Ovary (tissue), 9 donors: ENCODE data around the gene SMG6. TPM values are rescaled to one million over a fixed set of nuclear protein-coding genes. Genes with fewer than 3 reads are reported as not detected.
"Not testable (repeated sequence)": the region's sequence is repeated elsewhere in the genome, so short reads cannot be mapped to it uniquely, and the experiment has no call there.

Source experiments
- DNase-seq, 5 donors: peaks; one replicate each; pipeline ENCODE4 v3.0.0-alpha.2; 2019 to 2020
- H3K27ac ChIP-seq, 2 donors: fragments of 200-600 bp; one replicate each; pipeline versions ENCODE4 v1.5.1 to v1.8.0; 2019 to 2022
- H3K27me3 ChIP-seq: fragments of 200-600 bp; one replicate; pipeline ENCODE4 v1.8.0; 2022
- H3K36me3 ChIP-seq: fragments of 200-600 bp; sonication (generic); one replicate; pipeline ENCODE4 v1.5.1; 2019
- H3K4me1 ChIP-seq: one replicate; pipeline ENCODE4 v1.8.1; 2013; ENCODE audit warnings: mild to moderate bottlenecking, moderate library complexity; ENCODE audit not compliant: insufficient read depth
- H3K4me3 ChIP-seq: fragments of 200-600 bp; sonication (generic); one replicate; pipeline ENCODE4 v1.5.1; 2017
- H3K9me3 ChIP-seq, 2 donors: fragments of 200-600 bp in 1 of 2; sonication (generic) in 1 of 2; one replicate each; pipeline versions ENCODE4 v1.5.1 to v1.8.1; 2013 to 2019; ENCODE audit warnings: mild to moderate bottlenecking in 1 of 2, moderate library complexity in 1 of 2
- EP300 ChIP-seq: sonication (generic); formaldehyde crosslinking; IDR thresholded peaks from one replicate; pipeline ENCODE4 v1.6.1; 2017; ENCODE audit warnings: antibody characterized with exemption
- POLR2A ChIP-seq: fragments of 450-650 bp; IDR thresholded peaks from one replicate; pipeline ENCODE4 v1.6.1; 2017; ENCODE audit warnings: antibody characterized with exemption, mild to moderate bottlenecking, moderate library complexity
- WGBS, 3 donors: extraction: QIAGEN DNeasy Blood & Tissue Kit in 1 of 3; methylation state at CpG; one replicate each; pipeline versions ENCODE4 v1.1.5 to v1.1.7; 2013 to 2017; 5-methylcytosine and 5-hydroxymethylcytosine counted together
- intact Hi-C, 4 donors: fragments of 100-400 bp; cut with DNase I; formaldehyde crosslinking; loops; one replicate each; pipeline versions ENCODE4 v1.11.0 to v1.15.1; 2022 to 2023
- polyA plus RNA-seq, 2 donors: library from polyadenylated mRNA; stranded (reverse); fragments of 200-250 nt in 1 of 2; fragments of 350-450 nt in 1 of 2; fragmentation: Illumina TruSeq in 1 of 2; extraction: RNeasy Lipid Tissue Mini Kit (QIAGEN cat#74804) in 1 of 2; gene quantifications; one replicate each; pipeline ENCODE4 v1.2.3, GENCODE V29; 2013 to 2014
- total RNA-seq, 7 donors: library from RNA; depleted of rRNA in 2 of 7; stranded (reverse); fragments of >200 nt in 2 of 7; fragmentation: NEBNext Ultra II Directional in 3 of 7; extraction: Animal tissue kit (Norgen Biotek cat#: 25700) in 3 of 7; gene quantifications; one replicate each; pipeline versions ENCODE4 v1.1.0 to v1.2.4, GENCODE V29; 2016 to 2023
- TF ChIP-seq, protein P1 (sequence below), 3 donors: fragments of 450-650 bp in 2 of 3; fragments of 200-600 bp in 1 of 3; IDR thresholded peaks; one replicate each; pipeline versions ENCODE4 v1.5.1 to v1.8.0; 2016 to 2022; ENCODE audit warnings: antibody characterized with exemption in 3 of 3, mild to moderate bottlenecking in 1 of 3
- donor health status: DM: no; HTN: no; CAD: no; lungs with moderate emphysema.
- donor health status: DM: no; HTN: no; CAD: no.
- donor health status: Bipolar disorder and iron deficiency.
- donor health status: DM: yes; HTN: yes; CAD: no.
- donor health status: DM: no; HTN: no; CAD: no.
- donor health status: DM: yes; HTN: yes; CAD: no.

The SMG6 gene
- total and polyA plus RNA-seq, 9 donors, result 33.8 to 66.0 (median 51.0) TPM

DNA sequence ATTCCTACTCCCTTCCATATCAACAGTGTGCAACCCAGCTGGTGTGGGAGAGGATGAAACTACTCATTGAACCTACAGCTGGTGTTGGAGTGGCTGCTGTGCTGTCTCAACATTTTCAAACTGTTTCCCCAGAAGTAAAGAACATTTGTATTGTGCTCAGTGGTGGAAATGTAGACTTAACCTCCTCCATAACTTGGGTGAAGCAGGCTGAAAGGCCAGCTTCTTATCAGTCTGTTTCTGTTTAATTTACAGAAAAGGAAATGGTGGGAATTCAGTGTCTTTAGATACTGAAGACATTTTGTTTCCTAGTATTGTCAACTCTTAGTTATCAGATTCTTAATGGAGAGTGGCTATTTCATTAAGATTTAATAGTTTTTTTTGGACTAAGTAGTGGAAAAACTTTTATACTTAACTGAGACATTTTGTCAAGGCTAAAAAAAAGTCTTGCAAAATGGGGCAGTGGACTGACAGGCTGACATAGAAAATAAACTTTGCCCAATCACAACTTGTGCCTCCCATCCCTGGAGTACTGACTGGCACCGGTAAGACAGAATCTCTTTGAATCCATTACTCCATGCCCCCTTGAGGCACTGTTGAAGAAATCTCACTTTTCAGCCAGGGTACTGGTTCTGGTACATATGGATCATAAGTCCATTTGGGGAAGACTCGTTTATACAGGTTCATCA, 20.2 kb upstream of the SMG6 start:
- intact Hi-C loops, result no loop called here
- no peak for TF ChIP-seq EP300
- TF ChIP-seq, protein P1, sequence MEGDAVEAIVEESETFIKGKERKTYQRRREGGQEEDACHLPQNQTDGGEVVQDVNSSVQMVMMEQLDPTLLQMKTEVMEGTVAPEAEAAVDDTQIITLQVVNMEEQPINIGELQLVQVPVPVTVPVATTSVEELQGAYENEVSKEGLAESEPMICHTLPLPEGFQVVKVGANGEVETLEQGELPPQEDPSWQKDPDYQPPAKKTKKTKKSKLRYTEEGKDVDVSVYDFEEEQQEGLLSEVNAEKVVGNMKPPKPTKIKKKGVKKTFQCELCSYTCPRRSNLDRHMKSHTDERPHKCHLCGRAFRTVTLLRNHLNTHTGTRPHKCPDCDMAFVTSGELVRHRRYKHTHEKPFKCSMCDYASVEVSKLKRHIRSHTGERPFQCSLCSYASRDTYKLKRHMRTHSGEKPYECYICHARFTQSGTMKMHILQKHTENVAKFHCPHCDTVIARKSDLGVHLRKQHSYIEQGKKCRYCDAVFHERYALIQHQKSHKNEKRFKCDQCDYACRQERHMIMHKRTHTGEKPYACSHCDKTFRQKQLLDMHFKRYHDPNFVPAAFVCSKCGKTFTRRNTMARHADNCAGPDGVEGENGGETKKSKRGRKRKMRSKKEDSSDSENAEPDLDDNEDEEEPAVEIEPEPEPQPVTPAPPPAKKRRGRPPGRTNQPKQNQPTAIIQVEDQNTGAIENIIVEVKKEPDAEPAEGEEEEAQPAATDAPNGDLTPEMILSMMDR (IDR thresholded peaks at IDR 0.05), result no peak
- no peak for TF ChIP-seq POLR2A
- DNase-seq, result no peak
- no peaks in the 10 kb centered on the region for H3K27me3 ChIP-seq
- no peak overlapping the region for H3K4me3 ChIP-seq
- WGBS, 3 donors, result 79 to 84% (median 81%) methylated on average over 2 of the region's 2 CpGs
- H3K9me3 ChIP-seq, result no peaks in the 10 kb centered on the region
- no peak overlapping the region for H3K27ac ChIP-seq
- no peaks in the 10 kb centered on the region for H3K36me3 ChIP-seq
- H3K4me1 ChIP-seq, result no peaks in the 10 kb centered on the region

DNA sequence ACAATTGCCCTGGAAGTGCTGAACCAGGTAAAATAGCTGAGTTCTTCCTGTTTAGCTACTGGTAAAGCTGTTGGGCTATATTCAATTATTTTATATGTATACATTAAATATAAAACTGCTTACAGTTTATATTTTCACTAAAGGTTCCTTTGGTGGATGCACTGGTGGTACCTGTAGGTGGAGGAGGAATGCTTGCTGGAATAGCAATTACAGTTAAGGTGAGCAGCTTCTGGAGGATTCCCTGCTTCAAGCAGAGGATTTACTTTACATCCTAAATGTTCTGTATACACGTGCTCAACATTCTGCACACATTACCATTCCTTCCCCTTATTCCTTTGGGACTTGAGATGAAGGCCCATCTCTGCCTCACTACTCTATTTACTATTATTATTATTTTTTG, 17.8 kb upstream of the SMG6 start:
- Histone ChIP-seq H3K4me3 (no peak overlapping the region), H3K27ac (no peak overlapping the region), H3K4me1 (no peaks in the 10 kb centered on the region), H3K36me3 (no peaks in the 10 kb centered on the region), H3K27me3 (no peaks in the 10 kb centered on the region), H3K9me3 (no peaks in the 10 kb centered on the region)
- 53 to 71% (median 69%) methylated on average over 1 of the region's 1 CpG for WGBS, 3 donors
- no peak for DNase-seq
- TF ChIP-seq EP300 (no peak), POLR2A (no peak)
- TF ChIP-seq, protein P1 (IDR thresholded peaks at IDR 0.05), result no peak
- intact Hi-C loops, result no loop called here

DNA sequence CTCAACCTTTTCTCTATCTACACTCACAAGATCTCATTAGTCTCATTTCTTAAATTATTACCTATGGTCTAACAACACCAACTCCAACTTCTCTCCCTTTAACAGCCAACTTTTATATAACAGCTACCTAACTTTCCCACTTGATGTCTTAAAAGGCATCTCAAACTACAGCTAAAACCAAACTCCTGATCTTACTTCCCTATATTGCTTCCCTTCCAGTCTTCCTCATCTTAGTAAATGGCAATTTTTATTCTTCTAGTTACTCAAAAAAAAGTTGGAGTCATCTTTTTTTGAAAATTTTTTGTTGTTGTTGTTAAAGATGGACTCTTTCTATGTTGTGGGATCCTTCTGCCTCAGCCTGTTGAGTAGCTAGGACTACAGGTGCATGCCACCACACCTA, 15.5 kb upstream of the SMG6 start:
- Histone ChIP-seq H3K4me1 (no peaks in the 10 kb centered on the region), H3K36me3 (no peaks in the 10 kb centered on the region), H3K4me3 (no peak overlapping the region), H3K9me3 (no peaks in the 10 kb centered on the region), H3K27me3 (no peaks in the 10 kb centered on the region), H3K27ac (no peak overlapping the region)
- intact Hi-C loops, result no loop called here
- no peak for DNase-seq
- TF ChIP-seq POLR2A (no peak), EP300 (no peak)
- TF ChIP-seq, protein P1 (IDR thresholded peaks at IDR 0.05), result no peak

DNA sequence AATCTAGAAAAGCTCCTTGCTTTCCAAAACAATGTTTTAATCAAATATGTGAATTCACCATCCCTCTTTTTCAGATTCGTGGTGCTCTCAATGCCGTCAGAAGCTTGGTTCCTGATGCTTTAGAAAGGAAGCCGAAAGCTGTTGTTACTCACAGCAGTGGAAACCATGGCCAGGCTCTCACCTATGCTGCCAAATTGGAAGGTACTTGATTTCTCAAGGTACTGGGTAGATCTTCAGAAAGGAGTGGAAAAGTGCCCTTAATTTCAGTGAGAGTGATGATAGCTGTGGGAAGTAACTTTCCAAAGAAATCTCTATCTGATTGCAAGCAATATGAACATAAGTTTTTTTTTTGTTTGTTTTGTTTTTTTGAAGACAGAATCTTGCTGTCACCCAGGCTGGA, 14.2 kb upstream of the SMG6 start:
- Histone ChIP-seq H3K9me3 (no peaks in the 10 kb centered on the region), H3K27me3 (no peaks in the 10 kb centered on the region), H3K4me1 (no peaks in the 10 kb centered on the region), H3K27ac (no peak overlapping the region), H3K4me3 (no peak overlapping the region), H3K36me3 (no peaks in the 10 kb centered on the region)
- WGBS, 3 donors, result 90 to 92% (median 91%) methylated on average over 3 of the region's 3 CpGs
- TF ChIP-seq, protein P1 (IDR thresholded peaks at IDR 0.05), result no peak
- TF ChIP-seq EP300, result no peak
- TF ChIP-seq POLR2A, result no peak
- intact Hi-C loops, result no loop called here
- DNase-seq, result no peak

DNA sequence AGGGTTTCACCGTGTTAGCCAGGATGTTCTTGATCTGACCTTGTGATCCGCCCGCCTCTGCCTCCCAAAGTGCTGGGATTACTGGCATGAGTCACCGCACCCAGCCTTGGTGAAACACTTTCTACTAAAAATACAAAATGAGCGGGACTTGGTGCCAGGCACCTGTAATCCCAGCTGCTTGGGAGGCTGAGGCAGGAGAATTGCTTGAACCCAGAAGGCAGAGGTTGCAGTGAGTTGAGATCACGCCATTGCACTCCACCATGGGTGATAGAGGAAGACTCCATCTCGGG, 13.3 kb upstream of the SMG6 start:
- H3K4me3 ChIP-seq, DNase-seq, H3K27me3 ChIP-seq, H3K36me3 ChIP-seq, H3K27ac ChIP-seq, intact Hi-C loops, H3K4me1 ChIP-seq, H3K9me3 ChIP-seq: not testable (repeated sequence)
- WGBS, 3 donors, result 87 to 94% (median 88%) methylated on average over 7 of the region's 7 CpGs
